HTERT RPE-1 (cell line): Measurements from ENCODE around the gene MTCL1.

Source experiments
- in situ Hi-C: fragments of 300-500 bp; cut with MboI; formaldehyde crosslinking; loops from 4 replicates; pipeline ENCODE4 v1.14.3; 2020; ENCODE audit warnings: low sequenced_read_pairs

Gene MTCL1

GRCh38 chr18:8709248-8710059 lies 4.1 kb downstream of the MTCL1 start:
- in situ Hi-C loops: no loop called here

GRCh38 chr18:8711736-8712135 lies 6.4 kb downstream of the MTCL1 start:
- in situ Hi-C loops: no loop called here

GRCh38 chr18:8713691-8714090 lies 8.3 kb downstream of the MTCL1 start:
- in situ Hi-C loops: no loop called here

GRCh38 chr18:8715599-8715998 lies 10.2 kb downstream of the MTCL1 start:
- in situ Hi-C loops: no loop called here

DNA sequence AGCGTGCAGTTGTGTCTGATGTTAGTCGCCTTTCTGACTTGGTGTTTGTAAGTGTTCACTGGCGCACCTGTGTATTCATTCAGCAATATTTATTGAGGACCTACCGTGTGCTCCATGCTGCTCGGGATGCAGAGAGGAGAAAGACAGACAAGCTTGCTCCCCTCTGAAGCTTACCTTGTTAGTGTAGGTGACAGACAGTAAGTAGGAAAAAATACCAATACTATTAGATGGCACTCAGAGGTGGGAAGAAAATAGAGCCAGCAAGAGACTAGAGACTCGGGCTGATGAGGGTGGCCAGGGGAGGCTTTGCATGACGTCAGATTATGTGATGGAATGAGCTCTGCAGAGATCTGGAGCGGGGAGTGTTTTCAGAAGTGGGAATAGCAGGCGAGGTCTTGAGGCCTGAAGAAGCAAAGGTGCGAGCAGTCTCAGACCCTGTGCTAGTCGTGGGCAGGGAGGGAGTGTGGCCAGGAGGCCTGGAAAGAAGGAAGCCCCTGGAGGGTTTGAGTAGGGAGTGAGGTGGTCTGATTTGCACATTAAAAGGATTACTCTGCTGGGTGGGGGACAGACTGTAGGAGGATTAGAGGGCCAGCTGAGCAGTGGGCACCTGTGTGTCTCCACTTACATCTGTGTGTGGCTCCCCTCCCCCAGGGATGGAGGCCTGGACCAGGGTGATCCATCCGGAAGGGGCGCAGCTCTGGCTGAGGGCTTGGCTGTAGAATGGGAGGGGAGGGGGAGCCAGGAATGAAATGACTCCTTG lies 11.8 kb downstream of the MTCL1 start:
- in situ Hi-C loops: no loop called here

GRCh38 chr18:8718401-8718913 lies 13.1 kb downstream of the MTCL1 start:
- in situ Hi-C loops: no loop called here

- in situ Hi-C loops: no loop called here
Measured at GRCh38 chr18:8719192-8719591, 13.8 kb downstream of the MTCL1 start.

GRCh38 chr18:8720141-8720540 lies 14.8 kb downstream of the MTCL1 start:
- in situ Hi-C loops: no loop called here

GRCh38 chr18:8721094-8721669 lies 15.8 kb downstream of the MTCL1 start:
- in situ Hi-C loops: no loop called here

DNA sequence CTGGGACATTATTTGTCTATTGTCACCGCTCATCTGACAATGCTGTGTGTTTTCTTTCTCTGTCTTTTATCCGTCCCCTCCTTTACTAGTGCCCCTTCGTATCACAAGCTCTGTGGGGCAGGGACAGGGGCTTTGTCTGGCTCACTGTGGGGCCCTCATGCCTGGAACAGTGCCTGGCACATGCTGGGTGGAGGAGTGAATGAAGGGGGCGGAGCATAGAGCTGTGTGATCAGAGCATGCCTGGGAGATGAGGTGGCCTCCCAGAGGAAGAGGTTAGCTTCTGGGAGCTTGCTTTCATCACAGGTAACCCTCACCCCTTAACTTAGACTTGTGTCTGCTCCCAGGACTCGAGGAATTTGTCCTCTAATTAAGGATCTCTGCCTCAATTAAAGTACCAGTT lies 16.4 kb downstream of the MTCL1 start:
- in situ Hi-C loops: no loop called here

- in situ Hi-C loops: no loop called here
Measured at GRCh38 chr18:8722946-8723820, 17.8 kb downstream of the MTCL1 start.

DNA sequence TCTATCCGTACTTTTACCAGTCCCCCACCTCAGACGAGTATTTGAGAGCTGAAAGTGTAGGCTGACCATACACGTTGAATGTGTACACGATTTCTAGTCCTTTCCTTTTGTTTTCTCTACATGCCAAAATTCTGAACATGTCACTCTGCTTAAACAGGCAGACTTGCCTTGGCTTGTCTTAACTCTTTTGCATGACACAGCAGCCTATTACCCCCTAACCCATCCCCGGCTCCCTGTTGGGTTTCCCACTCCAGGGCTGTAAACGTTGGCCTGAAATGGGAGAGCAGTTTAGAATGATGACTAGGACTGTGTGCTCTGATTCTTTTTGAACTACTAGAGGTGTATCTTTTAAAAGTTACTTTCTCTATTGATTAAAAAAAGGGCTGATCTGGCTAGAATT lies 19.1 kb downstream of the MTCL1 start:
- in situ Hi-C loops: no loop called here

GRCh38 chr18:8726281-8726680 lies 20.9 kb downstream of the MTCL1 start:
- in situ Hi-C loops: no loop called here

DNA sequence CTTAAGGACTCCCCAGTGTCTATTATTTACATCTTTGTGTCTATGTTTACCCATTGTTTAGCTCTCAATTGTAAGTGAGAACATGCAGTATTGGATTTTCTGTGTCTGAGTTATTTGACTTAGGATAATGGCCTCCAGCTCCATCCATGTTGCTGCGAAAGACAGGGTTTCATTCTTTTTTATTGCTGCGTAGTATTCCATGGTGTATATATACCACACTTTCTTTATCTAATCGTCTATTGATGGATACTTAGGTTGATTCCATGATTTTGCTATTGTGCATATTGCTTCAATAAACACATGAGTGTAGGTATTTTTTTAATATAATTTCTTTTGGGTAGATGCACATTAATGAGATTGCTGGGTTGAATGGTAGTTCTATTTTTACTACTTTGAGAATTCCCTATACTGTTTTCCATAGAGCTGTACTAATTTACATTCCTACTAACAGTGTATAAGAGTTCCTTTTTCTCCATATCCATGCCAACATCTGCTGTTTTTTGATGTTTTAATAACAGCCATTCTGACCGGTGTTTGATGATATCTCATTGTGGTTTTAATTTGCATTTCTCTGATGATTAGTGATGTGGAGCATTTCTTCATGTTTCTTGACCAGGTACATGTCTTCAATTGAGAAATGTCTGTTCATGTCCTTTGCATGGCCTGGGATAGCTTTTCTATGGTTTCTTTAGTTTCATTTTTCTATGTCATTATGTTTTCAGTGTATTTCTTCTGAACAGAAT lies 21.8 kb downstream of the MTCL1 start:
- in situ Hi-C loops: no loop called here

- in situ Hi-C loops: no loop called here
Measured at GRCh38 chr18:8730080-8730827, 24.9 kb downstream of the MTCL1 start.

GRCh38 chr18:8732442-8733360 lies 27.3 kb downstream of the MTCL1 start:
- in situ Hi-C loops: no loop called here

DNA sequence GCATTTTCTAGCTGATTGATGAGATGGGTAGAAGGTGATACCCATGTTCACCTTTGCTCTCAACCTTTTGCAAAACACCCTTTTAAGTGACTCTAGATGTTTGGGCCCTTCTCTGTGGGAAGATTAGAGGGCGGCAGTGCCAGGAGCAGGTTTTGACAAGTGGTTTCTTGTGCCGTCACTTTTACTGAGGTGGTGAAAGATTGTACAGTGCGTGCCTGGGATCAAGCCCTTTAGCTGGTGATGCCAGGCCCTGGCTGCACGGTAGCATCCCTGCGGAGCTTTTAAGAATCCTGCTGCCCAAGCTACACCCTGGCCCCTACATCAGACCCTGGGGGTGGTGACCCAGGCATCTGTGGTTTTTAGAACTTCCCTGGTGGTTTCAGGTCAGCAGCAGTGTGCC lies 29.1 kb downstream of the MTCL1 start:
- in situ Hi-C loops: no loop called here

GRCh38 chr18:8735274-8735673 lies 29.9 kb downstream of the MTCL1 start:
- in situ Hi-C loops: no loop called here
